OCI-LY7 (cell line): ENCODE measurements around the gene FAM174A. TPM values are rescaled to one million over a fixed set of nuclear protein-coding genes. Genes with fewer than 3 reads are reported as not detected.

Source experiments
- BruUV-seq: library from RNA; stranded (reverse); fragments of 400-500 nt; replicated peaks from 2 replicates; lab custom pipeline; 2021; lab: Mats Ljungman, UMichigan
- CTCF ChIA-PET: fragments of 300-600 bp; sonication (Branson Sonifier 250); formaldehyde crosslinking; loops from one replicate; lab custom pipeline; 2022; ENCODE audit warnings: antibody characterized with exemption; ENCODE audit not compliant: unreplicated experiment; lab: Charles Lee
- POLR2A ChIA-PET: fragments of 300-600 bp; sonication (Branson Sonifier 250); formaldehyde crosslinking; loops from one replicate; lab custom pipeline; 2022; ENCODE audit warnings: antibody characterized with exemption; lab: Charles Lee
- DNase-seq: peaks from one replicate; pipeline ENCODE4 v3.0.0-alpha.2; 2015; ENCODE audit warnings: low spot score
- H2AFZ ChIP-seq: fragments of 200-600 bp; sonication (generic), shearing (Covaris generic); 2 replicates; pipeline ENCODE4 v1.6.1; 2014; ENCODE audit warnings: mild to moderate bottlenecking, antibody characterized with exemption, low read length, moderate library complexity
- H3K27ac ChIP-seq: fragments of 200-600 bp; sonication (generic); 2 replicates; pipeline ENCODE4 v1.5.1; 2014; ENCODE audit warnings: mixed run types, low read depth, mild to moderate bottlenecking, moderate library complexity, low read length, inconsistent platforms; ENCODE audit not compliant: poor library complexity, severe bottlenecking
- H3K36me3 ChIP-seq: fragments of 200-600 bp; sonication (generic); 2 replicates; pipeline ENCODE4 v1.6.1; 2014; ENCODE audit warnings: mild to moderate bottlenecking, antibody characterized with exemption, low read length, moderate library complexity, mixed read lengths; ENCODE audit not compliant: insufficient read depth
- H3K4me1 ChIP-seq: fragments of 200-600 bp; sonication (generic); 2 replicates; pipeline ENCODE4 v1.5.1; 2014; ENCODE audit warnings: mild to moderate bottlenecking, low read length; ENCODE audit not compliant: insufficient read depth, poor library complexity, severe bottlenecking
- H3K4me2 ChIP-seq: fragments of 200-600 bp; sonication (generic); 2 replicates; pipeline ENCODE4 v1.6.1; 2014; ENCODE audit warnings: mild to moderate bottlenecking, low read length
- H3K4me3 ChIP-seq: fragments of 200-600 bp; sonication (generic); 2 replicates; pipeline ENCODE4 v1.5.1; 2014; ENCODE audit warnings: mild to moderate bottlenecking, low read depth, low read length; ENCODE audit not compliant: poor library complexity, severe bottlenecking
- H3K79me2 ChIP-seq: fragments of 200-600 bp; sonication (generic); 2 replicates; pipeline ENCODE4 v1.6.1; 2016; ENCODE audit warnings: low read depth, mild to moderate bottlenecking, low read length, moderate library complexity, mixed read lengths; ENCODE audit not compliant: insufficient read depth
- H3K9me2 ChIP-seq: fragments of 200-600 bp; sonication (generic); 2 replicates; pipeline ENCODE4 v1.6.1; 2016; ENCODE audit warnings: mild to moderate bottlenecking, low read length, mixed read lengths; ENCODE audit not compliant: insufficient read depth
- H3K9me3 ChIP-seq: fragments of 200-600 bp; sonication (generic); 2 replicates; pipeline ENCODE4 v1.6.1; 2014; ENCODE audit warnings: mild to moderate bottlenecking, mixed run types, low read length, mixed read lengths
- H4K20me1 ChIP-seq: fragments of 200-600 bp; sonication (generic); 2 replicates; pipeline ENCODE4 v1.6.1; 2014; ENCODE audit warnings: mild to moderate bottlenecking, antibody characterized with exemption, low read length, moderate library complexity, mixed read lengths; ENCODE audit not compliant: insufficient read depth
- EZH2phosphoT487 ChIP-seq: fragments of 200-600 bp; sonication (generic); IDR thresholded peaks from 2 replicates; pipeline ENCODE4 v1.6.1; 2018; ENCODE audit warnings: low read depth, borderline replicate concordance, mild to moderate bottlenecking, mixed run types, antibody characterized with exemption, low read length, moderate library complexity, mixed read lengths
- intact Hi-C: fragments of 100-400 bp; cut with micrococcal nuclease; formaldehyde crosslinking; loops from one replicate; pipeline ENCODE4 v1.10.0; 2022; ENCODE audit not compliant: unreplicated experiment
- total RNA-seq, 2 experiments: library from RNA; depleted of rRNA in 1 of 2; stranded (reverse); fragments of >200 nt in 1 of 2; shearing (Covaris generic) in 1 of 2; gene quantifications; 2 replicates each; pipeline ENCODE4 v1.2.3, GENCODE V29; 2014 to 2022
- TF ChIP-seq, protein P1 (sequence below): fragments of 200-600 bp; sonication (generic); conservative IDR thresholded peaks from 2 replicates; pipeline ENCODE4 v1.5.1; 2014; ENCODE audit warnings: mild to moderate bottlenecking, antibody characterized with exemption, low read length, moderate library complexity, mixed read lengths

The FAM174A gene
- total RNA-seq, 2 experiments from 2014 or later: 1.2 to 6.3 TPM

- TF ChIP-seq, protein P1, sequence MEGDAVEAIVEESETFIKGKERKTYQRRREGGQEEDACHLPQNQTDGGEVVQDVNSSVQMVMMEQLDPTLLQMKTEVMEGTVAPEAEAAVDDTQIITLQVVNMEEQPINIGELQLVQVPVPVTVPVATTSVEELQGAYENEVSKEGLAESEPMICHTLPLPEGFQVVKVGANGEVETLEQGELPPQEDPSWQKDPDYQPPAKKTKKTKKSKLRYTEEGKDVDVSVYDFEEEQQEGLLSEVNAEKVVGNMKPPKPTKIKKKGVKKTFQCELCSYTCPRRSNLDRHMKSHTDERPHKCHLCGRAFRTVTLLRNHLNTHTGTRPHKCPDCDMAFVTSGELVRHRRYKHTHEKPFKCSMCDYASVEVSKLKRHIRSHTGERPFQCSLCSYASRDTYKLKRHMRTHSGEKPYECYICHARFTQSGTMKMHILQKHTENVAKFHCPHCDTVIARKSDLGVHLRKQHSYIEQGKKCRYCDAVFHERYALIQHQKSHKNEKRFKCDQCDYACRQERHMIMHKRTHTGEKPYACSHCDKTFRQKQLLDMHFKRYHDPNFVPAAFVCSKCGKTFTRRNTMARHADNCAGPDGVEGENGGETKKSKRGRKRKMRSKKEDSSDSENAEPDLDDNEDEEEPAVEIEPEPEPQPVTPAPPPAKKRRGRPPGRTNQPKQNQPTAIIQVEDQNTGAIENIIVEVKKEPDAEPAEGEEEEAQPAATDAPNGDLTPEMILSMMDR: no peak
- TF ChIP-seq EZH2phosphoT487: no peak
- no peaks in the 10 kb centered on the region for H3K4me1 ChIP-seq
- H4K20me1 ChIP-seq: no peaks in the 10 kb centered on the region
- no peaks in the 10 kb centered on the region for H3K9me2 ChIP-seq
- H3K4me3 ChIP-seq: no peak overlapping the region
- H3K79me2 ChIP-seq: no peaks in the 10 kb centered on the region
- no peaks in the 10 kb centered on the region for H3K36me3 ChIP-seq
- no peaks in the 10 kb centered on the region for H3K9me3 ChIP-seq
- no TSS peak for BruUV-seq
- intact Hi-C loops: no loop called here
- no peak overlapping the region for H2AFZ ChIP-seq
- no peak overlapping the region for H3K4me2 ChIP-seq
- ChIA-PET CTCF (no interaction called here), POLR2A (no interaction called here)
- no peak overlapping the region for H3K27ac ChIP-seq
- DNase-seq: no peak
Observed at GRCh38 chr5:100516285-100516684, 18.9 kb upstream of the FAM174A start.

DNA sequence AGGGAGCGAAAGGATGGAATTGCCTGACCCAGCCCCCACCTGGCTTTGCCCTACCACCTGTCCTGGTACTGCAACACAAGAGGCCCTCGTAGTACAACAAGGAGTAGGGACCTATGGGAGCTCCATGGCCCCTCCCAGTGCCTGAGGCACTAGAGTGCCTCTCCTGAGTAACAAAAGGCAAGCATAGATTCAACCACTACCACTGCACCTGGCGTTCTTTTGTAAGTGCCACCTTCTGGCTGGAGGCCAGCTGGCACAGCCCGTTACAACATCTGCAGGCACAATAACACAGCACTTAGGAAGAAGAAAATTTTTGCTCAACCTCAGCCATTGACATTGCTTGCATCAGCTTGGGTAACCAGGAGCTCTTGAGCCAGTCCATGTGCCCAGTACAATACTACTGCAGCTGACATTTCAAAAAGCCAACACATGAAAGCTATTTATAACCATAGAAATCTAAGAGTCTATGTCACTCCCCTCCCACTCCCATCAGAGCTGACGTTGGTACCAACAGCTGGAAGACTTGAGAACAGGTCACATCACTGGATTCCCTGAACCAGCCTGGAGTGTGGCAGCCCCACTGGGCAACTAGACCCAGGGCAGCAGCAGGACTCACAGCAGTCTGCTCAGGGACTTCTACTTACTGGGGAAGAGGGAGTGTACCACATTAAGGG lies 17.7 kb upstream of the FAM174A start:
- ChIA-PET CTCF (no interaction called here), POLR2A (no interaction called here)
- Histone ChIP-seq H3K4me3 (no peak overlapping the region), H3K9me2 (no peaks in the 10 kb centered on the region), H4K20me1 (no peaks in the 10 kb centered on the region), H3K27ac (no peak overlapping the region), H3K4me1 (no peaks in the 10 kb centered on the region), H3K9me3 (no peaks in the 10 kb centered on the region), H3K79me2 (no peaks in the 10 kb centered on the region), H3K4me2 (no peak overlapping the region), H3K36me3 (no peaks in the 10 kb centered on the region), H2AFZ (no peak overlapping the region)
- intact Hi-C loops: no loop called here
- peak; percentile 6 for DNase-seq
- no TSS peak for BruUV-seq
- TF ChIP-seq, protein P1: no peak
- TF ChIP-seq EZH2phosphoT487: no peak

DNA sequence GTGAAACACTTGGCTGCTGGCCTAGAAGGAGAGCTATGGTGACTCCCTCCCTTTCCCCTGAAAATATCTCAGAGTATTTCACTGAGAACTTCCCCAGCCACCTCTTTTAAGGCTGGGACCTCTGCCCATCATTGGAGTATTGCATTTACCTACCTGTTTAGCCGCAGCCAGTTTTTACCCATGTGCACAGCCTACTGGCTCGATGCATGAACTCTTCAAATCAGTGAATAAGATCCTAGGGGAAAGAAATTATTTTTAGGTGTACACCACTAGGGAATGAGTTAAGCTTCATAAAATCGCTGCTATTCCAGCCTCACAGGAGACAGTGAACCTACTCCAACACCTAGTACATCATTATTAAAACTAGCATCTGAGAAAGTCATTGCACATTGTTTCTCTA lies 16.8 kb upstream of the FAM174A start:
- ChIA-PET CTCF (no interaction called here), POLR2A (no interaction called here)
- H3K27ac ChIP-seq: no peak overlapping the region
- TF ChIP-seq, protein P1: no peak
- no peak for TF ChIP-seq EZH2phosphoT487
- H3K36me3 ChIP-seq: no peaks in the 10 kb centered on the region
- no peaks in the 10 kb centered on the region for H3K4me1 ChIP-seq
- DNase-seq: no peak
- H3K9me2 ChIP-seq: no peaks in the 10 kb centered on the region
- no peak overlapping the region for H2AFZ ChIP-seq
- H3K4me2 ChIP-seq: no peak overlapping the region
- BruUV-seq: no TSS peak
- no peaks in the 10 kb centered on the region for H3K9me3 ChIP-seq
- no peak overlapping the region for H3K4me3 ChIP-seq
- no peaks in the 10 kb centered on the region for H3K79me2 ChIP-seq
- no peaks in the 10 kb centered on the region for H4K20me1 ChIP-seq
- intact Hi-C loops: no loop called here
